ENCODE data around the gene NUP62.
A peak's percentile ranks its signal among the peaks of the same experiment; 100 is the strongest.

NUP62 gene

GRCh38 chr19:49889687-49890348, 39.5 kb downstream of the NUP62 start:
- DNase-seq (ENCODE audit: insufficient read length) (no peak), FAIRE-seq (no peak)
- no peak; the same call in 1 of the 2 replicates for TF ChIP-seq POLR2AphosphoS5 (IDR thresholded peaks at IDR 0.05; ENCODE audit: low read depth, low read length)
- TF ChIP-seq POLR2A (IDR thresholded peaks at IDR 0.05; ENCODE audit: low read depth, low read length) = no peak; the same call in 1 of the 2 replicates
- no peak for TF ChIP-seq TAF1 (IDR thresholded peaks at IDR 0.05; ENCODE audit: borderline replicate concordance, low read depth, low read length)

DNA sequence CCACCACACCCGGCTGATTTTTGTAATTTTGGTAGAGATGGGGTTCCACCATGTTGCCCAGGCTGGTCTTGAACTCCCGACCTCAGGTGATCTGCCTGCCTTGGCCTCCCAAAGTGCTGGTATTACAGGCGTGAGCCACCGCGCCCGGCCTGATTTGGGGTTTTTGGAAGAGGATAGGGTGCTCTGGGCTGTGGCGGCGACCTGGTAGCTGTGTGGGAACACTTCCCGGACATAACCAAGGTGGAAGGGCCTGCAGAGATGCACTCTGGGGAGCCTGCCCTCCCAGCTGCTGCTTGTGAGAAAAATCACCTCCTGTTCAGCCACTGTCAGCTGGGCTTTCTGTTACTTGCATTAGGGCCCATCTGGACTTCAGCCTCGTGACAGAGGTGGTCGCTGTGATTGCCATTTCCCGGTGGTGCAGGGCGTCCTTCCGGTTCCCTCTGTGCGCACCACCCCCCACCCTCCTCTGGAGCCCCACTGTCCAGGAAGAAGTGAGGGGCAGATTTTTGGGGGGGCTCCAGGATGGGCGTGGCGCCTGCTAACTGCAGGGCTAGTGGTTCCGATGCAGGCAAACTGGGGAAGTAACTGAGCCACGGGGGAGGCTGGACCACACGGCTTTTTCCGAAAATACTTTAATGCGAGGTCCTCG, 40.1 kb downstream of the NUP62 start:
- no peak for TF ChIP-seq POLR2AphosphoS5 (IDR thresholded peaks at IDR 0.05; ENCODE audit: low read depth, low read length)
- peak; percentile 2; the same call in 1 of the 2 replicates for TF ChIP-seq POLR2A (IDR thresholded peaks at IDR 0.05; ENCODE audit: low read depth, low read length)
- TF ChIP-seq TAF1 (IDR thresholded peaks at IDR 0.05; ENCODE audit: borderline replicate concordance, low read depth, low read length) = no peak
- no peak for DNase-seq (ENCODE audit: insufficient read length)
- no peak for FAIRE-seq

GRCh38 chr19:49888510-49888824, 40.8 kb downstream of the NUP62 start:
- TF ChIP-seq POLR2A (IDR thresholded peaks at IDR 0.05; ENCODE audit: low read depth, low read length) (peak; percentile 18; the same call in 1 of the 2 replicates), POLR2AphosphoS5 (IDR thresholded peaks at IDR 0.05; ENCODE audit: low read depth, low read length) (no peak; the same call in 1 of the 2 replicates), TAF1 (IDR thresholded peaks at IDR 0.05; ENCODE audit: borderline replicate concordance, low read depth, low read length) (no peak)
- DNase-seq (ENCODE audit: insufficient read length) (no peak), FAIRE-seq (no peak)

- no peak for DNase-seq (ENCODE audit: insufficient read length)
- peak; percentile 89 for FAIRE-seq
Measured at GRCh38 chr19:49887665-49888509, 41.4 kb downstream of the NUP62 start.

GRCh38 chr19:49887037-49887664, 42.2 kb downstream of the NUP62 start:
- DNase-seq (ENCODE audit: insufficient read length) = no peak
- TF ChIP-seq TAF1 (IDR thresholded peaks at IDR 0.05; ENCODE audit: borderline replicate concordance, low read depth, low read length) (no peak), POLR2AphosphoS5 (IDR thresholded peaks at IDR 0.05; ENCODE audit: low read depth, low read length) (peak; percentile 34; the same call in 1 of the 2 replicates), POLR2A (IDR thresholded peaks at IDR 0.05; ENCODE audit: low read depth, low read length) (peak; percentile 23; the same call in 1 of the 2 replicates)
- peak; percentile 62 for FAIRE-seq

More at GRCh38 chr19:49887665-49888509, 41.4 kb downstream of the NUP62 start:
- TF ChIP-seq POLR2AphosphoS5 (IDR thresholded peaks at IDR 0.05; ENCODE audit: low read depth, low read length) (peak; percentile 64; the same call in 1 of the 2 replicates), TAF1 (IDR thresholded peaks at IDR 0.05; ENCODE audit: borderline replicate concordance, low read depth, low read length) (no peak)

- DNase-seq (ENCODE audit: insufficient read length) (no peak), FAIRE-seq (no peak)
- TF ChIP-seq POLR2A (IDR thresholded peaks at IDR 0.05; ENCODE audit: low read depth, low read length) (no peak), POLR2AphosphoS5 (IDR thresholded peaks at IDR 0.05; ENCODE audit: low read depth, low read length) (no peak), TAF1 (IDR thresholded peaks at IDR 0.05; ENCODE audit: borderline replicate concordance, low read depth, low read length) (no peak)
Measured at GRCh38 chr19:49884760-49885159, 44.5 kb downstream of the NUP62 start.

- TF ChIP-seq POLR2A (IDR thresholded peaks at IDR 0.05; ENCODE audit: low read depth, low read length) (no peak), TAF1 (IDR thresholded peaks at IDR 0.05; ENCODE audit: borderline replicate concordance, low read depth, low read length) (no peak), POLR2AphosphoS5 (IDR thresholded peaks at IDR 0.05; ENCODE audit: low read depth, low read length) (no peak)
- DNase-seq (ENCODE audit: insufficient read length) (no peak), FAIRE-seq (no peak)
Measured at GRCh38 chr19:49884109-49884508, 45.2 kb downstream of the NUP62 start.

DNA sequence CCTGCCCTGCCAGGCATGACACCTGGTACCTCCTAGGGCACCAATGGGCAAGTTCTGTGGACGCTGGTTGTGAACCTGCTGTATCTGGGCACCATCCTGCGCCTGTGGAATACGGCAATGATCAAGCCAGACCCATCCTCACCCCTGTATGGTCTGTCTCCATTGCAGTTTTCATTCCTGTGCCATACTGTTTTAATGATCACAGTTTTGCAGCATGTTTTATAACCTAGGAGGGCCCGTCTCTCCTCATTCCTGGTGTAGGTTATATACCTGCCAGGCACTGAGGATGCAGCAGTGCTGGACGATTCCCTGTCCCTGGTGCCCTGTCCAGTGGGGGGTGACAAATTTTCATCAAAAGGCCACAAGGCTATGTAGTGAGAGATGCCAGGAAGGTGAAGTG, 46.2 kb downstream of the NUP62 start:
- DNase-seq (ENCODE audit: insufficient read length) (no peak), FAIRE-seq (no peak)
- TF ChIP-seq POLR2A (IDR thresholded peaks at IDR 0.05; ENCODE audit: low read depth, low read length) (no peak), TAF1 (IDR thresholded peaks at IDR 0.05; ENCODE audit: borderline replicate concordance, low read depth, low read length) (no peak), POLR2AphosphoS5 (IDR thresholded peaks at IDR 0.05; ENCODE audit: low read depth, low read length) (no peak)

- FAIRE-seq (no peak), DNase-seq (ENCODE audit: insufficient read length) (no peak)
- TF ChIP-seq POLR2A (IDR thresholded peaks at IDR 0.05; ENCODE audit: low read depth, low read length) (no peak; the same call in 1 of the 2 replicates), POLR2AphosphoS5 (IDR thresholded peaks at IDR 0.05; ENCODE audit: low read depth, low read length) (no peak), TAF1 (IDR thresholded peaks at IDR 0.05; ENCODE audit: borderline replicate concordance, low read depth, low read length) (no peak)
Measured at GRCh38 chr19:49882643-49883042, 46.7 kb downstream of the NUP62 start.

- DNase-seq (ENCODE audit: insufficient read length) (no peak), FAIRE-seq (no peak)
Measured at GRCh38 chr19:49881672-49882394, 47.5 kb downstream of the NUP62 start.

More at GRCh38 chr19:49881672-49882394, 47.5 kb downstream of the NUP62 start:
- TF ChIP-seq POLR2AphosphoS5 (IDR thresholded peaks at IDR 0.05; ENCODE audit: low read depth, low read length) = no peak
- no peak for TF ChIP-seq POLR2A (IDR thresholded peaks at IDR 0.05; ENCODE audit: low read depth, low read length)
- TF ChIP-seq TAF1 (IDR thresholded peaks at IDR 0.05; ENCODE audit: borderline replicate concordance, low read depth, low read length) = no peak
